UCSD-AML1 (cell line): Measurements from ENCODE around the gene XXYLT1.

Experiments used
- DNase-seq: peaks from one replicate; lab custom pipeline; 2025; ENCODE audit not compliant: unreplicated experiment; lab: John Stamatoyannopoulos, UW

Gene XXYLT1

GRCh38 chr3:195172896-195173295 is 98.1 kb downstream of the XXYLT1 start:
- no peak for DNase-seq

GRCh38 chr3:195172039-195172684 is 98.8 kb downstream of the XXYLT1 start:
- no peak for DNase-seq

GRCh38 chr3:195171093-195171873 is 99.7 kb downstream of the XXYLT1 start:
- no peak for DNase-seq

GRCh38 chr3:195170496-195170895 is 100.5 kb downstream of the XXYLT1 start:
- DNase-seq, result no peak

- DNase-seq, result no peak
Observed at GRCh38 chr3:195169011-195169649, 101.8 kb downstream of the XXYLT1 start.

GRCh38 chr3:195168009-195168762 is 102.8 kb downstream of the XXYLT1 start:
- no peak for DNase-seq

GRCh38 chr3:195165790-195166189 is 105.2 kb downstream of the XXYLT1 start:
- no peak for DNase-seq

- no peak for DNase-seq
Observed at GRCh38 chr3:195165265-195165609, 105.7 kb downstream of the XXYLT1 start.

- DNase-seq, result no peak
Observed at GRCh38 chr3:195164573-195165264, 106.2 kb downstream of the XXYLT1 start.

- no peak for DNase-seq
Observed at GRCh38 chr3:195163719-195164572, 107.0 kb downstream of the XXYLT1 start.

- no peak for DNase-seq
Observed at GRCh38 chr3:195162816-195163215, 108.1 kb downstream of the XXYLT1 start.

GRCh38 chr3:195162033-195162669 is 108.8 kb downstream of the XXYLT1 start:
- peak; percentile 91 for DNase-seq

- no peak for DNase-seq
Observed at GRCh38 chr3:195160908-195161434, 110.0 kb downstream of the XXYLT1 start.

GRCh38 chr3:195160257-195160898 is 110.6 kb downstream of the XXYLT1 start:
- DNase-seq, result no peak

- no peak for DNase-seq
Observed at GRCh38 chr3:195159814-195160165, 111.2 kb downstream of the XXYLT1 start.

GRCh38 chr3:195159117-195159813 is 111.7 kb downstream of the XXYLT1 start:
- DNase-seq, result no peak

- DNase-seq, result no peak
Observed at GRCh38 chr3:195156286-195156890, 114.6 kb downstream of the XXYLT1 start.
